Left forelimb (tissue), 1 donor: ENCODE data around the gene WAS.
"Not testable (repeated sequence)": the region's sequence is repeated elsewhere in the genome, so short reads cannot be mapped to it uniquely, and the experiment has no call there.

ENCODE experiments used
- DNase-seq: peaks from one replicate; pipeline ENCODE4 v3.0.0-alpha.2; 2018; ENCODE audit warnings: low spot score

The WAS gene

DNA sequence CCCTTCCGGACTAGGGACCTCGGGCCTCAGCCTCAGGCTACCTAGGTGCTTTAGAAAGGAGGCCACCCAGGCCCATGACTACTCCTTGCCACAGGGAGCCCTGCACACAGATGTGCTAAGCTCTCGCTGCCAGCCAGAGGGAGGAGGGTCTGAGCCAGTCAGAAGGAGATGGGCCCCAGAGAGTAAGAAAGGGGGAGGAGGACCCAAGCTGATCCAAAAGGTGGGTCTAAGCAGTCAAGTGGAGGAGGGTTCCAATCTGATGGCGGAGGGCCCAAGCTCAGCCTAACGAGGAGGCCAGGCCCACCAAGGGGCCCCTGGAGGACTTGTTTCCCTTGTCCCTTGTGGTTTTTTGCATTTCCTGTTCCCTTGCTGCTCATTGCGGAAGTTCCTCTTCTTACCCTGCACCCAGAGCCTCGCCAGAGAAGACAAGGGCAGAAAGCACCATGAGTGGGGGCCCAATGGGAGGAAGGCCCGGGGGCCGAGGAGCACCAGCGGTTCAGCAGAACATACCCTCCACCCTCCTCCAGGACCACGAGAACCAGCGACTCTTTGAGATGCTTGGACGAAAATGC, at the start of gene WAS:
WAS (plus strand) TSS at position 389 of the 572 bp plus-strand sequence; CDS start at position 444, 55 bp downstream.
- DNase-seq = no peak

GRCh38 chrX:48636301-48636700, 47.3 kb upstream of the WAS start:
- DNase-seq = no peak

DNA sequence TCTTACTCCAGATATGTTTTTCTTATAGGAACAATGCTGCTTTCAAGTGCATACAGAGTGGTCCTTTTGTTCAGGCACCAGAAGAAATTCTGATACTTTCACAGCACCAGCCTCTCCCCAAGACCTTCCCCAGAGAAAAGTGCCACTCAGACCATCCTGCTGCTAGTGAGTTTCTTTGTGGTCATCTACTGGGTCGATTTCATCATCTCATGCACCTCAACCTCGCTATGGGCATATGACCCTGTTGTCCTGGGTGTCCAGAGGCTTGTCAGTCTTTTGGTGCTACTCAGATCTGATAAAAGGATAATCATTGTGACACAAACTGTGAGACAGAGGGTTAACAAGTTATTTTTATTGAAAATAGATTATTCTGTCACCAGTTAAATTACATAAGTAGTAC, 46.8 kb upstream of the WAS start:
- no peak for DNase-seq

GRCh38 chrX:48645669-48646068, 37.9 kb upstream of the WAS start:
- no peak for DNase-seq

DNA sequence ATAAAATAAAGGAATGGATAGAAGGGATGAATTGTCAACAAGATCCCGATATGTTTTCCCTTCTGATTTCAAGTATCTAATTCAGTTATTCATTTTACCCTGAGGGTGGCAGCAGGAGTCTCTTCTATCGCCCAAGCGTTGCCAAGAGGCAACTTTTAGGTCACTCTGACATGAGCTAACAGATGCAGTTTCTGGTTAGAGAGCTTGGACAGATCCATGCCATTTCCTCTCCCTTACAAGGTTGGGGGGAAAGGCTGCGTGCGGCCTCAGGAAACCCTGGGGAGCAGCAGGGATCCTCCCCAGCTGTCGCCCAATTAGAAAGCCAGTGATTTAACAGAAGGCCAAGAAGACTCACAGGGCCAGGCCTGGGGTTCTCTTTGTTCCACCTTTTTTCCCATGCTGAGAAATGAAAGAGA, 35.3 kb upstream of the WAS start:
- no peak for DNase-seq

- no peak for DNase-seq
These were observed 34.5 kb upstream of the WAS start for GRCh38 chrX:48649102-48649501.

DNA sequence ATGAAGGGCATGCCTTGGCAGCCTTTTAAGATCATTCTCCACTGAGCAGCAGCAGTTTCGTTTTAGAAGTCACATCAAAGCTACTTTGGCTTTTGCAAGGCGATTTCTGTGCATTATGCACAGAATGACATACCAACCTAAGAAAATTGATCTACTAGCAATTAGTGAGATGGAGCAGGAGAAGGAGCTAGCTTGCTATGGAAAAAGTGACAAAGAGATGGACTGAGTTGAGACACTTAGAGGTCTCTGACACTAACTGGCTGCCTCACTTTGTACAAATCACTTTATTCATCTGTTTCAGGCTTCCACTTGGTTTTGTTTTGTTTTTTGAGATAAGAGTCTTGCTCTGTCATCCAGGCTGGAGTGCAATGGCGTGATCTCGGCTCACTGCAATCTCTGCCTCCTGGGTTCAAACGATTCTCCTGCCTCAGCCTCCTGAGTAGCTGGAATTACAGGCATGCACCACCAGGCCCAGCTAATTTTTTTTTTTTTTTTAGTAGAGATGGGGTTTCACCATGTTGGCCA, 31.5 kb upstream of the WAS start:
- not testable (repeated sequence) for DNase-seq

DNA sequence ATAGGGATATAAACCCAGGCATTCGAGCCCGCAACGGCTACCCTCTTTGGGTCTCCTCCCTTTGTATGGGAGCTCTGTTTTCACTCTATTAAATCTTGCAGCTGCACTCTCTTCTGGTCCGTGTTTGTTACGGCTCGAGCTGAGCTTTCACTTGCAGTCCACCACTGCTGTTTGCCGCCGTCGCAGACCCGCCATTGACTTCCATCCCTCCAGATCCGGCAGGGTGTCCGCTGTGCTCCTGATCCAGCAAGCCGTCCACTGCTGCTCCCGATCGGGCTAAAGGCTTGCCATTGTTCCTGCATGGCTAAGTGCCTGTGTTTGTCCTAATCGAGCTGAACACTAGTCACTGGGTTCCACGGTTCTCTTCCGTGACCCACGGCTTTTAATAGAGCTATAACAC, 28.9 kb upstream of the WAS start:
- DNase-seq = not testable (repeated sequence)

DNA sequence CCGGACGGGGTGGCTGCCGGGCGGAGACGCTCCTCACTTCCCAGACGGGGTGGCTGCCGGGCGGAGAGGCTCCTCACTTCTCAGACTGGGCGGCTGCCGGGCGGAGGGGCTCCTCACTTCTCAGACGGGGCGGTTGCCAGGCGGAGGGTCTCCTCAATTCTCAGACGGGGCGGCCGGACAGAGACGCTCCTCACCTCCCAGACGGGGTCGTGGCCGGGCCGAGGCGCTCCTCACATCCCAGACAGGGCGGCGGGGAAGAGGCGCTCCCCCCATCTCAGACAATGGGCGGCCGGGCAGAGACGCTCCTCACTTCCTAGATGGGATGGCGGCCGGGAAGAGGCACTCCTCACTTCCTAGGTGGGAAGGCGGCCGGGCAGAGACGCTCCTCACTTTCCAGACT, 23.9 kb upstream of the WAS start:
- not testable (repeated sequence) for DNase-seq

- DNase-seq = no peak
These were observed 20.4 kb upstream of the WAS start for GRCh38 chrX:48663241-48663640.

- DNase-seq = no peak
These were observed 19.4 kb upstream of the WAS start for GRCh38 chrX:48664156-48664555.

DNA sequence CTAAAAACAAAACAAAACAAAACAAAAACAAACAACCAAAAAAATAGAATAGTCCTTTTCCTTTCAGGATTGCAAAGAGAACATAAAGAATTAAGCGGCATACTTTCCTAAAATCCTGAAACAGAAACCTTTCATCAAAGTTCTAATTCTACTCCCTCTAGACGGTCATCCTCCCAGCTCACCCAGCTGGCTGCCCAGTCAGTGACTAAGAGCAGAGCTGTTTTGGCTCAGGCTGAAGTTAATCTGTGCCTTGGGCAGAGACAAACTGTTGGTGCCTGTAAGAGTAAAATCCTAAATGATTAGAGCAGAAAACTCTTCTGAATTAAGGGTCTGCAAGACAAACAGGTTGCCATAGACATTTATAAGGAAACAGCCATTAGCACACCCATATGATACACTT, 17.6 kb upstream of the WAS start:
- DNase-seq = no peak

DNA sequence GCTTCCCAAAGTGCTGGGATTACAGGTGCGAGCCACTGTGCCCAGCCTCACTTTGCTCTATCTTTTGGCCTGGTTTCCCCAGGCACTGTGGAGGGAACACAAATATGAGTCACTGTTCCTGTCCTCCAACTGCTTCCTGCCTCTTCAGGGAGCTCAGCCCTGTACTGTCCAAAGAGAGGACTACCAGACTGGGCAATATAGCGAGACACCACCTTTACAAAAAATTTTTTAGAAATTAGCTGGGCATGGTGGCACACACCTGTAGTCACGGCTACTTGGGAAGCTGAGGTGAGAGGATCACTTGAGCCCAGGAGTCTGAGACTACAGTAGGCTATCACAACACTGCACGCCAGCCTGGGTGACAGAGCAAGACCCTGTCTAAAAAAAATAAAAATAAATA, 16.9 kb upstream of the WAS start:
- DNase-seq = no peak

- DNase-seq = no peak
These were observed 16.1 kb upstream of the WAS start for GRCh38 chrX:48667509-48667908.

DNA sequence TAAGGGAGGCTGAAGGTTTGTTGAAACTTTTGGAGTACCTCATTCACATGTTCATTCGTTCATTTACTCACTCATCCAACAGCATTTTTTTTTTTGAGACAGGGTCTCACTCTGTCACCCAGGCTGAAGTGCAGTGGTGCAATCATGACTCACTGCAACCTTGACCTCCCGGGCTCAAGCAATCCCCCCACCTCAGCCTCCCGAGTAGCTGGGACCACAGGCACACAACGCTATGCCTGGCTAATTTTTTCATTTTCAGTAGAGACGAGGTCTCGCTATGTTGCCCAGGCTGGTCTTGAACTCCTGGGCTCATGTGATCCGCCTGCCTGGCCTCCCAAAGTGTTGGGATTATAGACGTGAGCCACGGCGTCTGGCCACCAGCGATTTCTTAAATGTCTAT, 15.4 kb upstream of the WAS start:
- DNase-seq = not testable (repeated sequence)

GRCh38 chrX:48676106-48676892, 7.3 kb upstream of the WAS start:
- peak; percentile 91 for DNase-seq

DNA sequence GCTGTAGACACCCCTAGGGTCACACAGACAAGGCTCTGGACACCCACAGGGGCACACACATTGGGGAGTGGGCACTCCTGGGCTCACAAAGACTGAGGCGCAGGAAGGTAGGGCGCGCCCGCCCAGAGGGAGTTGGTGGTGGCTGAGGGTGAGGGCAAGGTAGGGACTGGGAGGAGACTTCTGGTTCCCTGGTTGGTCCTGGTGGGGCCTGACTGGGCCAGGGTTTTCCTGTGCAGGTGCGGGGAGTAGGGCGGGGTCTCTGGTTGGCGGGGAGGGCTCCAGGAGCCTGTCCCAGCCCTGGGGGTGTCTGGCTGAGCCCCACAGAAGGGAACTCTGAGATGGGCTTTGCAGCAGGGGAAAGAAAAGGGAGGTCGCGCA, 6.7 kb upstream of the WAS start:
- no peak for DNase-seq

GRCh38 chrX:48677516-48677915, 6.1 kb upstream of the WAS start:
- no peak for DNase-seq

- not testable (repeated sequence) for DNase-seq
These were observed 3.1 kb upstream of the WAS start for GRCh38 chrX:48680467-48680866.

GRCh38 chrX:48680925-48681324, 2.7 kb upstream of the WAS start:
- not testable (repeated sequence) for DNase-seq

GRCh38 chrX:48681539-48682183, 1.9 kb upstream of the WAS start:
- no peak for DNase-seq

- not testable (repeated sequence) for DNase-seq
These were observed 804 bp upstream of the WAS start for GRCh38 chrX:48682795-48683194.

GRCh38 chrX:48684134-48684533, 535 bp downstream of the WAS start:
- no peak for DNase-seq
